ENCODE data around the gene HMGXB3. TPM values are rescaled to one million over a fixed set of nuclear protein-coding genes. Genes with fewer than 3 reads are reported as not detected.

HMGXB3 gene, protein sequence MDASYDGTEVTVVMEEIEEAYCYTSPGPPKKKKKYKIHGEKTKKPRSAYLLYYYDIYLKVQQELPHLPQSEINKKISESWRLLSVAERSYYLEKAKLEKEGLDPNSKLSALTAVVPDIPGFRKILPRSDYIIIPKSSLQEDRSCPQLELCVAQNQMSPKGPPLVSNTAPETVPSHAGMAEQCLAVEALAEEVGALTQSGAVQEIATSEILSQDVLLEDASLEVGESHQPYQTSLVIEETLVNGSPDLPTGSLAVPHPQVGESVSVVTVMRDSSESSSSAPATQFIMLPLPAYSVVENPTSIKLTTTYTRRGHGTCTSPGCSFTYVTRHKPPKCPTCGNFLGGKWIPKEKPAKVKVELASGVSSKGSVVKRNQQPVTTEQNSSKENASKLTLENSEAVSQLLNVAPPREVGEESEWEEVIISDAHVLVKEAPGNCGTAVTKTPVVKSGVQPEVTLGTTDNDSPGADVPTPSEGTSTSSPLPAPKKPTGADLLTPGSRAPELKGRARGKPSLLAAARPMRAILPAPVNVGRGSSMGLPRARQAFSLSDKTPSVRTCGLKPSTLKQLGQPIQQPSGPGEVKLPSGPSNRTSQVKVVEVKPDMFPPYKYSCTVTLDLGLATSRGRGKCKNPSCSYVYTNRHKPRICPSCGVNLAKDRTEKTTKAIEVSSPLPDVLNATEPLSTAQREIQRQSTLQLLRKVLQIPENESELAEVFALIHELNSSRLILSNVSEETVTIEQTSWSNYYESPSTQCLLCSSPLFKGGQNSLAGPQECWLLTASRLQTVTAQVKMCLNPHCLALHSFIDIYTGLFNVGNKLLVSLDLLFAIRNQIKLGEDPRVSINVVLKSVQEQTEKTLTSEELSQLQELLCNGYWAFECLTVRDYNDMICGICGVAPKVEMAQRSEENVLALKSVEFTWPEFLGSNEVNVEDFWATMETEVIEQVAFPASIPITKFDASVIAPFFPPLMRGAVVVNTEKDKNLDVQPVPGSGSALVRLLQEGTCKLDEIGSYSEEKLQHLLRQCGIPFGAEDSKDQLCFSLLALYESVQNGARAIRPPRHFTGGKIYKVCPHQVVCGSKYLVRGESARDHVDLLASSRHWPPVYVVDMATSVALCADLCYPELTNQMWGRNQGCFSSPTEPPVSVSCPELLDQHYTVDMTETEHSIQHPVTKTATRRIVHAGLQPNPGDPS (N-terminal part only)
- total RNA-seq (2022) (66.8 and 67.8 TPM in 2 replicates), Bru-seq, nascent RNA (percentile 94 among the genes with signal in this experiment), BruChase-seq, experiment 1, labeled RNA remaining after a 6-hour chase (percentile 87 among the genes with signal in this experiment), BruChase-seq, experiment 2, labeled RNA remaining after a 2-hour chase (percentile 92 among the genes with signal in this experiment)
- long read RNA-seq, full-length matches to known transcripts: 21 of 56 reads
- long read RNA-seq, partial matches to known transcripts: 26 of 56 reads
- long read RNA-seq, other reads (novel, unspliced or antisense): 9 of 56 reads

DNA sequence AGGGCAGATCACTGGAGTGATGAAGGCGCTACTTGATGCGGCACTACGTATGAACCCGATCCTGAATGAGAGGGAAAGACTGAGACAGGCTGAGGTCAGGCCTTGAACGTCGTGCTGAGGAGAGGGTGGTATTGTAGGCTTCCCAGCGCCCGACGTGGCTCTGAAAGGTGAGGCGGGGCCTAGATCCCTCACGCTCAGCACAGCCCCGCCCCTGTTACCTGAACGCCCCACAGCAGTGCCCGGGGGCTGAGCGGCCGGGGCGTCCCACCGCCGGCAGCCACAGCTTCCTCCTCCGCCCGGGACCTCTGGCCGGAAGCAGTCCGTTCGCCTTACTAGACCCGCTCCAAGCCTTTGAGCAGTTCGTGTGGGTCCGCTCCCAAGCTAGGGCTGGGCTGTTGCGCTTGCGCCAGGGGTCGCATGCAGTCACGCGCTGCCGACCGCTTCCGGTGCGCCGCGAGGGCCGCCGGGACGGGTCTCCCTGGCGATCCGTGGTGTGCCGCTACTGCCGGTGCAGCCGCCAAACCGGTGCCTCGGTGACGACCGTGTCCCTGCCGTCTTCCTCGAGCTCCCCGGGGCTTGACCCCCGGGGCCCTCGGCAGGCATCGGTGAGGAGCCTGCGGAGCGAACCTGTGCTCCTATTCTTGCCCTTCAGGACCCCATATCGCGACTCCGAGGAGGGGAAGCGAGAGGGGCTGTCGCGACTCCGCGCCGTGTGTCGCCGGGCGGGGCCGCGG lies at the start of gene HMGXB3, which contains the start of gene TIGD6:
Gene HMGXB3 (plus strand): TSS at position 484 of the 734 bp plus-strand sequence. CDS start 4,114 bp downstream, outside the sequence.
Gene TIGD6 (minus strand): TSS at position 399 of the 734 bp plus-strand sequence. CDS start 4,306 bp downstream, outside the sequence.
- ChIA-PET CTCF (interaction anchor here (0.6 to 2.4 kb wide), 18 partner anchors 9 to 367 kb away, joined by 3 to 11 read pairs (median 4); no protein-coding TSS in a partner anchor), POLR2A (interaction anchor here (0.7 to 4.5 kb wide), 36 partner anchors 8 to 449 kb away, joined by 3 to 104 read pairs (median 4); partner anchors contain the start of genes CSNK1A1, PPARGC1B and SLC26A2)
- Mint-ChIP-seq H3K27ac (ENCODE audit: low read depth, unreplicated experiment) (peak within 1 kb of the TSS; percentile 95), H3K9me3 (ENCODE audit: unreplicated experiment) (no peaks in the 10 kb centered on the region), H3K4me1 (ENCODE audit: insufficient read depth, unreplicated experiment) (peaks cover 43% of the 10 kb centered on the region), H3K4me3 (ENCODE audit: unreplicated experiment) (peak within 1 kb of the TSS; percentile 82), H3K27me3 (ENCODE audit: insufficient read depth, unreplicated experiment) (no peaks in the 10 kb centered on the region), H3K36me3 (ENCODE audit: insufficient read depth, unreplicated experiment) (peaks cover 38% of the 10 kb centered on the region)
- BruUV-seq (replicated peaks): no TSS peak
- TF ChIP-seq, protein P1, sequence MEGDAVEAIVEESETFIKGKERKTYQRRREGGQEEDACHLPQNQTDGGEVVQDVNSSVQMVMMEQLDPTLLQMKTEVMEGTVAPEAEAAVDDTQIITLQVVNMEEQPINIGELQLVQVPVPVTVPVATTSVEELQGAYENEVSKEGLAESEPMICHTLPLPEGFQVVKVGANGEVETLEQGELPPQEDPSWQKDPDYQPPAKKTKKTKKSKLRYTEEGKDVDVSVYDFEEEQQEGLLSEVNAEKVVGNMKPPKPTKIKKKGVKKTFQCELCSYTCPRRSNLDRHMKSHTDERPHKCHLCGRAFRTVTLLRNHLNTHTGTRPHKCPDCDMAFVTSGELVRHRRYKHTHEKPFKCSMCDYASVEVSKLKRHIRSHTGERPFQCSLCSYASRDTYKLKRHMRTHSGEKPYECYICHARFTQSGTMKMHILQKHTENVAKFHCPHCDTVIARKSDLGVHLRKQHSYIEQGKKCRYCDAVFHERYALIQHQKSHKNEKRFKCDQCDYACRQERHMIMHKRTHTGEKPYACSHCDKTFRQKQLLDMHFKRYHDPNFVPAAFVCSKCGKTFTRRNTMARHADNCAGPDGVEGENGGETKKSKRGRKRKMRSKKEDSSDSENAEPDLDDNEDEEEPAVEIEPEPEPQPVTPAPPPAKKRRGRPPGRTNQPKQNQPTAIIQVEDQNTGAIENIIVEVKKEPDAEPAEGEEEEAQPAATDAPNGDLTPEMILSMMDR (IDR thresholded peaks at IDR 0.05; ENCODE audit: unreplicated experiment): no peak
- intact Hi-C loops (cut with micrococcal nuclease): loop anchor here (2.0 to 10.0 kb wide), 3 partner anchors 112 to 434 kb away; no protein-coding TSS in a partner anchor
- DNase-seq (ENCODE audit: unreplicated experiment): peak; percentile 92

DNA sequence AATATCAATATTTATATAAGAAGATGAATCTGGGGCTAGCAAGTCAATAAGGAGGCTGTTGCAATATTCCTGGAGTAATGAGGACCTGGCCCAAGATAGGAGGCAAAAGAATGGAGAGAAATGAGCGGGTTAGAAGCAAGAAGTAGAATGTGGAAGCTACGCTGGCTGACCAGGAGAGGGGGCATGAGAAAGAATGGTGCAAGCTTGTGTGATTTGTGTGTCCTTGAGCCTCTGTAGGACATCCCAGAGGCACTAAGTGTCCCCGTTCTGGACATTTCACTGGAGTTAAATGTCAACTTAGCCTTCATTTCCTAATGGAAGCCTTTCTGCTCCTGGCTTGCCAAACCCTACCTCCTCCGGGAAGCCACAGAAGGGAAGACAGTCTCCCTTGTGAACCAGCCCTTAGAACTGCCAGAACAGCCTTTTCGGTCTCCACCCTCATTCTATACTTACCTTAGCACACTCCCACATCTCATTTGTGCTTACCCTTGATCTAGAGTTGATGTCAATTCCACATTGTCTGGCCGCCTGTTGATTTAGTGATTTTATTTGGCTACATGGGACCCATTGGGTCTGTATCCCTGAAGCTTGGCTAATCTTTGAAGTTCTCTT lies 49.3 kb upstream of the HMGXB3 start:
- no TSS peak for BruUV-seq (replicated peaks)

More for the DNA sequence above, 49.3 kb upstream of the HMGXB3 start:
- peak overlapping the region; percentile 21 for H3K27ac Mint-ChIP-seq (ENCODE audit: low read depth, unreplicated experiment)
- H3K4me3 Mint-ChIP-seq (ENCODE audit: unreplicated experiment): no peak overlapping the region
- TF ChIP-seq, protein P1 (IDR thresholded peaks at IDR 0.05; ENCODE audit: unreplicated experiment): no peak
- no peaks in the 10 kb centered on the region for H3K9me3 Mint-ChIP-seq (ENCODE audit: unreplicated experiment)
- H3K36me3 Mint-ChIP-seq (ENCODE audit: insufficient read depth, unreplicated experiment): no peaks in the 10 kb centered on the region
- POLR2A ChIA-PET: interaction anchor here (0.6 to 4.1 kb wide), 10 partner anchors 9 to 204 kb away, joined by 3 to 34 read pairs (median 8); partner anchors contain the start of gene SLC26A2
- H3K4me1 Mint-ChIP-seq (ENCODE audit: insufficient read depth, unreplicated experiment): peaks cover 30% of the 10 kb centered on the region
- CTCF ChIA-PET: interaction anchor here (0.7 to 29.3 kb wide), 6 partner anchors 7 to 105 kb away, joined by 3 to 1621 read pairs (median 5); partner anchors contain the start of gene SLC26A2
- no peaks in the 10 kb centered on the region for H3K27me3 Mint-ChIP-seq (ENCODE audit: insufficient read depth, unreplicated experiment)
- intact Hi-C loops (cut with micrococcal nuclease): no loop called here
- no peak for DNase-seq (ENCODE audit: unreplicated experiment)
